ENCODE data around the gene INSL3. TPM values are rescaled to one million over a fixed set of nuclear protein-coding genes. Genes with fewer than 3 reads are reported as not detected.

Gene INSL3
- total RNA-seq, 2 donors from 2014 or later, result not detected

GRCh38 chr19:17861542-17862402 lies 40.5 kb upstream of the INSL3 start:
- H3K36me3 ChIP-seq (replicated peaks in 1 of 2; ENCODE audit: insufficient read depth in 1 of 2, low read depth in 2 of 2), result peaks cover 18 to 24% of the 10 kb centered on the region in 2 donors
- H3K27ac ChIP-seq, result no peak overlapping the region
- DNase-seq (no peak), ATAC-seq (no peak)
- H3K27me3 ChIP-seq, result no peaks in the 10 kb centered on the region
- H3K4me3 ChIP-seq, result no peak overlapping the region
- H3K4me1 ChIP-seq, result peaks cover 33% of the 10 kb centered on the region
- intact Hi-C loops (cut with DNase I), result loop anchor here (5.0 kb wide), 1 partner anchor 136 kb away; no protein-coding TSS in a partner anchor
- 49 to 76% methylated on average over 5 to 22 of the region's 23 CpGs for WGBS, 2 donors
- no peak for TF ChIP-seq POLR2A (IDR thresholded peaks at IDR 0.05)
- TF ChIP-seq CTCF (IDR thresholded peaks at IDR 0.05), result no peak
- no peaks in the 10 kb centered on the region for H3K9me3 ChIP-seq

GRCh38 chr19:17860993-17861360 lies 39.7 kb upstream of the INSL3 start:
- peaks cover 18 to 24% of the 10 kb centered on the region in 2 donors for H3K36me3 ChIP-seq (replicated peaks in 1 of 2; ENCODE audit: insufficient read depth in 1 of 2, low read depth in 2 of 2)
- intact Hi-C loops (cut with DNase I), result loop anchor here (5.0 kb wide), 1 partner anchor 136 kb away; no protein-coding TSS in a partner anchor

GRCh38 chr19:17860331-17860992 lies 39.1 kb upstream of the INSL3 start:
- Histone ChIP-seq H3K4me3 (peak overlapping the region; percentile 71 to 92), H3K9me3 (no peaks in the 10 kb centered on the region), H3K36me3 (replicated peaks in 1 of 2; ENCODE audit: insufficient read depth in 1 of 2, low read depth in 2 of 2) (peaks cover 18 to 24% of the 10 kb centered on the region in 2 donors), H3K4me1 (peaks cover 33% of the 10 kb centered on the region), H3K27me3 (no peaks in the 10 kb centered on the region), H3K27ac (peak overlapping the region in 3 of 4 donors; percentile 77 to 93 (median 91))
- DNase-seq (no peak), ATAC-seq (no peak)
- TF ChIP-seq POLR2A (IDR thresholded peaks at IDR 0.05), result no peak
- TF ChIP-seq CTCF (IDR thresholded peaks at IDR 0.05), result no peak
- intact Hi-C loops (cut with DNase I), result loop anchor here (5.0 kb wide), 1 partner anchor 137 kb away; no protein-coding TSS in a partner anchor
- WGBS, 2 donors, result 1 to 2% methylated on average over 19 to 22 of the region's 22 CpGs

More at GRCh38 chr19:17860993-17861360, 39.7 kb upstream of the INSL3 start:
- Histone ChIP-seq H3K4me1 (peaks cover 33% of the 10 kb centered on the region), H3K4me3 (peak overlapping the region; percentile 71 to 92), H3K9me3 (no peaks in the 10 kb centered on the region), H3K27ac (peak overlapping the region in 2 of 4 donors; percentile 27 to 93), H3K27me3 (no peaks in the 10 kb centered on the region)
- TF ChIP-seq CTCF (IDR thresholded peaks at IDR 0.05), result no peak
- no peak for TF ChIP-seq POLR2A (IDR thresholded peaks at IDR 0.05)
- DNase-seq, result no peak
- ATAC-seq, result no peak
- 24 to 55% methylated on average over 3 to 7 of the region's 7 CpGs for WGBS, 2 donors

GRCh38 chr19:17859533-17860330 lies 38.4 kb upstream of the INSL3 start, which contains the start of gene RPL18A:
Gene RPL18A (plus strand): TSS chr19:17859910. CDS start chr19:17859957, 47 bp downstream.
- ATAC-seq, result peak; percentile 98
- 0% methylated on average over 29 to 80 of the region's 80 CpGs for WGBS, 2 donors
- intact Hi-C loops (cut with DNase I), result loop anchor here (5.0 to 10.0 kb wide), 2 partner anchors 75 to 138 kb away; no protein-coding TSS in a partner anchor

More at GRCh38 chr19:17859533-17860330, 38.4 kb upstream of the INSL3 start, which contains the start of gene RPL18A:
- peaks cover 18 to 24% of the 10 kb centered on the region in 2 donors for H3K36me3 ChIP-seq (replicated peaks in 1 of 2; ENCODE audit: insufficient read depth in 1 of 2, low read depth in 2 of 2)
- peak within 1 kb of the TSS; percentile 71 to 92 for H3K4me3 ChIP-seq
- DNase-seq, result peak; percentile 98 to 100 (median 99)
- peak within 1 kb of the TSS; percentile 55 to 93 (median 84) for H3K27ac ChIP-seq
- peak; percentile 54 to 94 (median 86) for TF ChIP-seq CTCF (IDR thresholded peaks at IDR 0.05)
- peak; percentile 87 to 96 (median 94) for TF ChIP-seq POLR2A (IDR thresholded peaks at IDR 0.05)
- no peaks in the 10 kb centered on the region for H3K27me3 ChIP-seq
- H3K4me1 ChIP-seq, result peaks cover 33% of the 10 kb centered on the region
- H3K9me3 ChIP-seq, result no peaks in the 10 kb centered on the region
